ENCODE data around the gene SNRPA1.

SNRPA1 gene

DNA sequence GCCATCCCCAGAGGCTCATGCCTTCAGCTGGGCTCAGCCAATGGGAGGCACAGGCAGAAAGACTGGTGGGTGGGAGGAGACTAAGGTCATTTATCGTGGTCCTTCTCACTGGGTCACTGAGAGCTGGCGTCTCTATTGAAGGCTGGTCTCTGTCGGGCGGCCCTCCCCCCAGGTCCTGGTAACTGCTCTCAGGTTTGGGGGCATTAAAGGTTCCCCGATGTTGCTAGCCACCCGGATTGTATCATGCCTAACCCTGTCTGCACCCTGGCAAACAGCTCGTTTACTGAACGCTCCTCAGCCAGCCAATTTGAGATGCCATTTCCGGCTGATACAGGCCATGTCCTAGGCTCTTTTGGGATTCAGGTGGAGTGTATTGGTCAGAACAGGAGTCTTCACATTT is 28.3 kb downstream of the SNRPA1 start:
- intact Hi-C loops (cut with DNase I) = no loop called here
- DNase-seq = peak in 1 of 10 donors; percentile 49

DNA sequence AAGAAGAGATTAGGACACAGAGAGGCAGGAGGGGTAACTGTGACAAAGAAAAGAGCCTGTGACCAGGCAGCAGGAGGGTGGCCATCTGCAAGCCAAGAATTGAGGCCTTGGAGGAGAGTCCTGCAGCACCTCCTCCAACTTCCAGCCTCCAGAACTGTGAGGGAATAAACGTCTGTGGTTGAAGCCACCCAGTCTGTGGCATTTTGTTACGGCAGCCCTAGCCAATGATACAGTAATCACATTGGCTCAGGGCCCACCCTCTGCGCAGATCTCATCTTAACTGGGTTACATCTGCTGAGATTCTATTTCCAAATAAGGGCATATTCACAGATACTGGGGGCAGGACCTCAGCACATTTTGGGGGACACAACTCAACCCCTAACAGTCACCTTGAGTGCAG is 29.0 kb downstream of the SNRPA1 start:
- intact Hi-C loops (cut with DNase I) = no loop called here

DNA sequence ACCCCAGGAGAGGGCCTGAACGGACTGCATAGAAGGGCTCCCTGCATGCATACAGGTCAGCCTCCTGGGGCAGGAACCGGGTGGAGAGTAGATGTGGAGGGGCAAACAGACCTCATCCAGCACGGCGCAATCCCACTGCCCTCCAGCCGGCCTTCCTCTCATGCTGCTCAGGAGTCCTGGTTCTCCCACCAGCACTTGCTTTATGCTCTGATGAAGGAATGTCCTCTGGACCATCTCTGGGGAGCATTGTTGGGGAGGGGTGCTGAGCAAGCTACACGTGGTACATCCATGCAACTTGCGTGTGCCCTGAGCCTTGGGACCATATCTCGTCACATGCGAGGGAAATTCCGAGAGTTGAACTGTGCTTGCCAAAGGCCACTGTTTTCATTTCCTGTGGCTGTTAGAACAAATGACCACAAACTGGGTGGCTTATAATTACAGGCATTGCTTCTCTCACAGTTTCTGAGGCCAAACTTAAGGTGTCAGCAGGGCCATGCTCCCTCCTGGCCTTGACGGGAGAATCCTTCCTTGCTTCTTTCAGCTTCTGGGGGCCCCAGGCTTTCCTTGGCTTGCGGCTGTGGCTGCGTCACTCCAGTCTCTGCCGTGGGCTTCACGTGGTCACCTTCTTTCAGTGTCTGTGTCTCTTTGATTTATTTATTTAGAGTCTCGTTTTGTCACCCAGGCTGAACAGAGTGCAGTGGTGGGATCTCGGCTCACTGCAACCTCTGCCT is 30.0 kb downstream of the SNRPA1 start:
- intact Hi-C loops (cut with DNase I) = no loop called here
- peak in 1 of 10 donors; percentile 62 for DNase-seq

More for the DNA sequence above, 29.0 kb downstream of the SNRPA1 start:
- peak in 2 of 10 donors; percentile 32 to 70 for DNase-seq

DNA sequence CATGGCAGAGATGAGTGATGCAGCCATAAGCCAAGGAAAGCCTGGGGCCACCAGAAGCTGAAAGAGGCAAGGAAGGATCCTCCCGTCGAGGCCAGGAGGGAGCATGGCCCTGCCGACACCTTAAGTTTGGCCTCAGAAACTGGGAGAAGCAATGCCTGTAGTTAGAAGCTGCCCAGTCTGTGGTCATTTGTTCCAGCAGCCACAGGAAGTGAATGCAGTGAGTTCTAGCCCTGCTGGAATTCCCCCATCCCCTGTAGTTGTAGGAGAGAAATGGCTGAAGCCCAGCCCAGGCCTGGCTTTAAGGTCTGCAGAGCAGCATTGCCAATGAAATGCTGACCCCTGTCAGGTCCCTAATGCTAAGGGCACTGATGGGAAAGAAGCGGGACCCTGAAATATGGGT is 31.0 kb downstream of the SNRPA1 start:
- intact Hi-C loops (cut with DNase I) = no loop called here
- no peak for DNase-seq

DNA sequence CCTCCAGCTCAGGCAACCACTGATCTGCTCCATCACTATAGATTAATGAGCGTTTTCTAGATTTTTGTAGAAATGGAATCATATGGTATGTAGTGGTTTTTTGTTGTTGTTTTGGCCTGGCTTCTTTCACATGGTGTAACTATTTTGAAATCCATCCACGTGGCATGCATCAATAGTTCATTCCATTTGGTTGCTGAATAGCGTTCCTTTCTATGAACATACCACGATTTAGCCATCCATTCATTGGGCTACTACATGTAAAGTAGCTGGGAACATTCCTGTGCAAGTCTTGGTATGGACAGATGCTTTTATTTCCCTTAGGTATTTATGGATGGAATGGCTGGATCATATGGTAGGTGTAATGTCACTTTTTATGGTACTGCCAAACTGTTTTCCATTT is 32.5 kb downstream of the SNRPA1 start:
- DNase-seq = no peak
- intact Hi-C loops (cut with DNase I) = no loop called here

DNA sequence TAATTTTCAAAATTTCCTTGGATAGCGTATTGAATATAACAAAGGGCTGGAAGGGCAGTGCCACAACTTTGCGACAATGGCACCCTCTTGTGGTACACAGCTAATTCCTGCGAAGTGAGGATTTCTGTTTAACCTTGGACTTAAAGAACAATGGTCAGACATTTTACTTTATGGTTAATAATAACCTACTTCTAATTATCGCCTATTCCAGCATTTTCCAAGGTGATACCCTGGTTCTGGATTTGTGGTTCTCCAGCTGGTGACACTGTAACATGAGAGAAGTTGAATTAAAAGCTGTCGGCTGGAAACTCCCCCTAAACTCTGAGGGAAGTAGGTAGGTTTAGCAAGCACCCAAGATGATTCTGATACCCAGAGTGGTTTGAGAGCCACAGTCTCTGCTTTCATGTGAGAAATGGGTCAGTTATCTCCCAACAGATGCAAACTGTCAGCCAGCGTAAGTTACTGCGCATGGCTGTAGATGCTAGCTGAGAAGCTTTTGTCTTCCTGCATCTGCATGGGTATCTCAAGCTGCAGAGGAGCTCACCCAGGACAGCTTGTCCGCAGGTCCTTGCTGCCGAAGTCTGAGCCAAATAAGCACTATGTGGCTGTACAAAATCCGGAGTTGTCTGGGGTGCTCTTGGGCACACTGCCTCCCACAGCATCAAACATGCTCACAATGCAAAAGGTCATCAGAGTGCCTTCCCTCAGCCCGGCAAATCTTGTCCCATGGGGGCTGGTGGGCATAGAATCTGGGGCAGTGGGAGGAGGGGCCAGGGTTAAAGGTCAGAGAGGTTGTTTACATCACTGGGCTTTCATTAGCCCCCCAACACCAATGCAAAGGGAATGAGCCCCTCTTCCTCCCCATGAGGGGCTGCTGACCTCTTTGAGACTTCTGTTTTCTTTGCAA is 36.6 kb downstream of the SNRPA1 start:
- intact Hi-C loops (cut with DNase I) = loop anchor here (1.0 kb wide), 2 partner anchors 170 to 243 kb away; no protein-coding TSS in a partner anchor
- DNase-seq = peak in 8 of 10 donors; percentile 42 to 93 (median 70)

DNA sequence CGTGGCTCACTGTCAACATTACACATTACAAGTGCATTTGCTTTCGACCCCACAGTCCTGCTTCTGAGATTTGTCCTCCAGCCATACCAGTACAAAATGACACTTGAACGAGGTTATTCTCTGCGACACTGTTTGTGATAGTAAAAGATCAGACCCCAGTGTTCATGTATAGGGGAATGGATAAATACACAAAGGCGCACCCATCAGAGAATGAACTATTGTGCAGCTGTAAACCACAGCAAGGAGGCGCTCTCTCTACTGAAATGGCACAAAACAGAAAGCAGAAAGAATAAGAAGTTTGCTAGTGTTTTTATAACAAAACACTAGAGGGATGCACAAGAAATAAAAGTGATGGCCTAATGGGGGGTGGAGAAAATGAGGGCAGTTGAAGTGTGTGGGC is 38.3 kb downstream of the SNRPA1 start:
- intact Hi-C loops (cut with DNase I) = no loop called here
- DNase-seq = no peak

DNA sequence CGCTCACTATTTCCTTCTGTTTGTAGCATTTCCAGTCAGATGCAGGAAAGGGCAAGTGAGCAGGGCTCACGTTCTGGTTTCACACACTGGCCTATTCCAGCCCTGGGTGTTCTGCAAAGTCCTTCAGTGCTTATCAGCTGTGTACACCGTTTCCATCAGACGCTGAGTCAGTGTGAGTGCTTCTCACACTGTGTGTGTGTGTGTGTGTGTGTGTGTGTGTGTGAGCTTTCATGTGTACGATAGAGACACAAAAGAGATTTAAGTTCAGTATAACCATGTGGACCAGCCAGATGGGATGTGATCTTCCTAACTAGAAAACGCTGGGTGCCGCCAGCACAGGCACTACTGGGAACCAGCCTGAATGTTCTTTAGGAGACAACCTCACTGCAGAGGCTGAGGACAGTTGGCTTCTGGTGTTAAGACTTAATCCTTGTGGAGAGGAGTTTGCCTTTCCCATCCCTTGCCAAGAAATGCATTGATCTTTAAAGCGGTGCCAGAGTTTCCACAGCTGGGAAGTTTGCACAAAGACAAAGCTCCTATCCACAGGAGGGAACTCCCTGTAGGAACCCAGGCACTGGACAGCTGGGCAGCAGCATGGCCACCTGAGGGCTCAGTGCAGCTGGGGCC is 39.3 kb downstream of the SNRPA1 start:
- intact Hi-C loops (cut with DNase I) = no loop called here
- no peak for DNase-seq

DNA sequence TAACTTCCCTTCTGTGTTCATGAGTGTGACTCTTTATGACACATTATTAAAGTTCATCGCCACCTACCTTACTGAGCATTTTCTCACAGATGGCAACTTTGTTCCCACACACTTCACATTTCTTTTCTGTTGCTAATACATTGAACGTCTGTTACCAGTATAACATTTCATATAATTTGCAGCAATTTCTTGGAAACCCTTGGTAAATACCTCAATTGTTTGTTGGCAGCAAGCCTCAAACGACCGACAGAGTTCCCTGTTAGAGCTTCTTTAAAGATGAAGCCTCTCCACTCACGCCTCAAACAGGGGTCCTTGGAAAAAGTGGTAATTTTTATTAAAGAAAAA is 40.0 kb downstream of the SNRPA1 start:
- no peak for DNase-seq
- intact Hi-C loops (cut with DNase I) = no loop called here

DNA sequence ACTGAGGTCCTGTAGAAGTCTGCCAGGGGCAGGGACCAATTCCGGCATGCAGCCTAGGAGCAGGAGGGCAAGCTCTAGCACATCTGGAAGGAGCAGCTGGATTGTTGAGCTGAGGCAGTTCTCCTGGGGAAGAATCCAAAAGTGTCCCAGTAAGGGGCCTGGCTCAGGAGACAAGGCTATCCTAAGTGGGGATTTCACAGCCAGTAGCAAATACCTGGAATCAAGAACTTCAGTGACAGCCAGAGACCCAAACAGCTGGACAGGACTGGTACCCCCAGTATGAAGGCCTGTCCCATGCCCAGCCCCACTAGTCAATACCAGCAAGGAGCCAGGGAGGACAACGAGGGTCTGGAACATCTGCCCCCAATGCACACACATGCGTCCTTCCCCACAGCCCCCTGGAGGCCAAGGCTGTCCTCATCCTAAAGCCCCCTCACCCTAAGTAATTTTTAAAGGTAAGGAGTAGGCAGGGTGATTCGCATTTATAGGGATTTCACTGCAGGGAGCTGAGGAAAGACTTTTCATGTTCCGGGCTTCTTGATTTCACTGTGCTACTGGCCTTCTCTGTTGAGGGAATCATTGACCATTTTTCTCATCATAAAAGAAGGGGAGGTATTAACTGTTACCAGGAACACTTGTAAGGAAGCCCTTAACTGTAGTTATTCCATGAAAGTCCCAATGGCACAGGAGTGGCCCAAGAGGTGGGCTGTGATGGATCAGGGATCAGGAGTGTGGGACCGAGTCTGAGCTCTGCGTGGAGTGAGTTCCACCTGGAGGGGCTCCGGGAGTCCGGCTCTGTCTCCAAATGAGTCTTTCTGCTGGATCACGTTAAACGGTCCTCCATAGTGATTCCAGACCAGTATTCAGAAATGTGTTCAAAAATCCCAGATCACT is 40.6 kb downstream of the SNRPA1 start:
- intact Hi-C loops (cut with DNase I) = no loop called here
- DNase-seq = no peak

DNA sequence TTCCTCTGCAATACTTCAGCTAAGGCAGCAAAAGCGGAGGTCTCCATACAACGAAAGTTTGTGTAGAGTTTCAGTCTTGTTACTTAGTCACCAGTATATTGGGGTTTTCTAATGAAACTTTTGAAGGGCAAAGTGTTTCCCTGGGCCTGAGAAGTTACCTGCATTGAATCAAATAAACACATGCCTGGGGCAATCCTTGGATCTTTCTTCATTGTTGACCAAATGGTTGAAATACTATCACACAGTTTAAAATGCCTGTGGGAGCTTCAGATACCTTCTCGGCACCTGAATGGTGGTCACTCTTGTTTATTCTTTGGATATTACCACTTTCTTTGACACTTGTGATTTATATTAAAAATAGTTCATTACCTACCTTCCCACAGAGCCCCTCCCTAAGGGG is 42.2 kb downstream of the SNRPA1 start:
- intact Hi-C loops (cut with DNase I) = no loop called here
- DNase-seq = no peak

DNA sequence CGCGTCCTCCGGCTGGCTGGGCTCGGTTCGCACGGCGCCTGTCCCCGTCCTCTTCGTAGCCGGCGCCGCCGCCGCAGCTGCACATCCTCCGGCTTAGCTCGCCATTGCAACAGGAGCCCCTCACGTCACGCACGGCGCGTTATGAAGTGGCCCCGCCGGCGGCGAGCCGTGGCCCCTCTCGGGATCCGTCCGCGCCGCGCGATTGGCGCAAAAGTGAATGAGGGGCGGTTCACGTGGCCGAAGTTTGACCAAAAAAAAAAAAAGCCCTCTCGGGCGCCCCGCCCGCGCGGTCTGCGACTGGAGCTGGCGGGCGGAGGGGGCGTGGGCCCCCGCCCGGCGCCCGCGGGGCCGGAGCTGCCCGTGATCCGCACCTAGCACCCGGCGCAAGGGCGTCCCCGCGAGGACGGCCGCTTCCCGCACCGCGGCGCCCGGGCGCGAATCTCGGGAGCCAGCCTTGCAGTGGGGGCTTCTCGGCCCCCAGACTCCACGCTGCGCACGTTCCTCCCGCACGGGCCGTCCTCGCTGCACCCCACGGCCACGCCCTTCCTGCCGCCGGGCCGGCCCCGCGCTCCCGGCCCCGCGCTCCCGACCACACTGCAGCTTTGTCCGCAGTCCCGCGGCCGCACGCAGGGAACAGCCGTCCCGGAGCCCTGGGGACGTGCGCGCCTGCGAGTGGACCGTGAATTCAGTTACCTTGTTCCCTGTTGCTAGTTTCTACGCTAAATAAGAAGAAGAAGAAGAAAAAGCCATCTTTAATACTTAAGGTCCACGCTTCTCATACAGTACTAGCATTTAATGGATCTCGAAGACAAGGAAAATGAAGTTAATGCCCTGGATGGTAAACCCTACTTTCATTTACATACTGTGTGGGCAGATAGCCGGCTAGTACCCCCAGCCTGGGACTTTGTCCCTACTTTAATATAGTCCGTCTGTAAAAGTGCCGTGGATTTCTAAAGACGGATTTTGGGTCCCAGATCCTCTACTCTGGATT is 42.9 kb downstream of the SNRPA1 start, which contains the start of gene CHSY1:
Gene CHSY1 (minus strand): TSS at position 219 of the 991 bp plus-strand sequence. CDS start 592 bp downstream, outside the sequence.
- intact Hi-C loops (cut with DNase I) = loop anchor here (2.0 kb wide), 1 partner anchor 649 kb away; the partner anchor contains the start of genes ASB7 and LINS1
- peak; percentile 85 to 98 (median 89) for DNase-seq

DNA sequence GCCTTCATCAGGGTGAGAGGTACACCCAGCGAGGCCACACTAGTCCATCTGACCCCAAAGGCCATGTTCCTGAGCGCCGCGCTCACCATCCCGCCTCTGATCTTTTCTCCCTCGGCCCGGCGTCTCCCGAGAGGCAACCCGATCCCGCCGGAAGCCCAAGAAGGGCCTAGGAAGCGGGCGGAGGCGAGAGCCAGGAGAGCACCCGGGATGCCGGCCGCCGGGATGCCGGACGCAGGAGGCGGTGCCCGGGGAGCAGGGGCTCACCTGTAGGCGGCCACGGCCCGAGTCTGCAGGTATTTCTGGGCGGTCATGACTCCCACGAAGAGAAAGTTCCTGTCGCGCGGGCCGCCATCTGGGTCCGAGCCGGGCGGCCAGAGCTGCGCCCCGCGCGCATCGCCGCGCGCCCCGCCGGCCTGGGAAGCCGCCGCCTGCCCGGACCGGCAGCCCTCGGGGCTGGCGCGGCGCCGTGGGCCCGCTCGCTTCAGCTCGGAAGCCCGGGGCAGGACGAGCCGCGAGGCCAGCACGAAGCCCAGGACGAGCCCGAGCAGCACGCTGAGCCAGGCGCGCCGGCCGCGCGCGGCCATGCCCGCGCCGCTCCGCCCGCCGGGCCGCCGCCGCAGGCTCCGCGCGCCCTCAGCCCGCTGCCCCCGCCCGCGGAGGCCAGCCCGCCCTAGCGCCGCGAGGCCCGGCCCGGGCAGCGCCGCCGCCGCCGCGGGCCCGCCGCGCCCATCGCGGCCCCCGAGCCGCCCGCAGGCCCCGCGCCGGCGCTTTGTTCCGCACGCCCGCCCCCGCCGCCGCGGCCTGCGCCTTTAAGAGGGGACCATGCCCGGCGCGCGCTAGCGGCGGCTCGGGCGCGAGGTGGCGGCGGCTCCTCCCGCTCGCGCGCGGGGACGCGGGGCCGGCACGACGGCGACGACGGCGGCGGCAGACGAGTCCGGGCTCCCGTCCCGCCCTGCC is 43.9 kb downstream of the SNRPA1 start:
- intact Hi-C loops (cut with DNase I) = loop anchor here (2.0 kb wide), 1 partner anchor 648 kb away; the partner anchor contains the start of genes ASB7 and LINS1
- peak in 3 of 10 donors; percentile 28 to 46 (median 39) for DNase-seq

DNA sequence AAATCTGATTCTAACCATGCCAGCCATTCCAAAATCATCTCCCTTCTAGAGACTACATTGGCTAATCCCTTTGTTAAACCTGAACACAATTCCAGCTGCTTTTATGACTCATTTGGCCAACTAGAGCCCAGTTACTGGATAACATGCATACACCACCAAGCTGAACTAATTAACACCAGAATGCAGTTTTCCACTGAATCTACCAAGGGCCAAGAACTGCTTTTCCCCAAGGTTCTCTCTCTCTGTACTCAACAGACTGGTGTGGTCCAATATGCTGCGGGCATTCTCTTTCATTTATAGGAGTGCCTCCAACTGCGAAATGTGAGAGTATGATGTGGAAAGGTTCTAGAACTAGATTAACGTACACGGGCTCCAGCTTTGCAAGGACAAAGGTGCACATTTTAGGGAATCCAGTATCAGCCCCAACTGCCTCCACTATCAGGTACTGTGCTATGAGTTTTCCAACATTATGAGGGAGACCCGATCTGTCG is 44.7 kb downstream of the SNRPA1 start:
- intact Hi-C loops (cut with DNase I) = loop anchor here (2.0 kb wide), 1 partner anchor 648 kb away; the partner anchor contains the start of genes ASB7 and LINS1
- DNase-seq = no peak

DNA sequence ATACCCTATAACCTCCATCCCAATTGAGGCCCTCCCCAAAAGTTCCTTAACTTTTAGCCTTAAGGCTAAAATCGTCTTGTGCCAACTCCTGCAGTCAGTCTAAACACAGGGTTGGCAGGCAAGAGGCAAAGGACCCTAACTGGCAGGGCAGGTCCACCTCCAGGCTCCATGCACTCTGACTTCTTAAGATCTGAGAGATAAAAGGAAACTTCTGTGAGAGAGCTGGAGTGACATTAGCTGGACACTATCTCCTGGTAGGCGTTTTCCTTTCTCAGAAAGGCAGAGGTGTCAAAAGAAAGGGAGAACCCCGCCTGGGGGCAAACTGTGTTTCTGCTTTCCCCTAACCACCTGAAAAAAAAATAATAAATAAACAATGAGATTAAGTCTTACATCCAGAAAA is 46.8 kb downstream of the SNRPA1 start:
- DNase-seq = no peak
- intact Hi-C loops (cut with DNase I) = loop anchor here (10.0 kb wide), 1 partner anchor 623 kb away; no protein-coding TSS in a partner anchor

DNA sequence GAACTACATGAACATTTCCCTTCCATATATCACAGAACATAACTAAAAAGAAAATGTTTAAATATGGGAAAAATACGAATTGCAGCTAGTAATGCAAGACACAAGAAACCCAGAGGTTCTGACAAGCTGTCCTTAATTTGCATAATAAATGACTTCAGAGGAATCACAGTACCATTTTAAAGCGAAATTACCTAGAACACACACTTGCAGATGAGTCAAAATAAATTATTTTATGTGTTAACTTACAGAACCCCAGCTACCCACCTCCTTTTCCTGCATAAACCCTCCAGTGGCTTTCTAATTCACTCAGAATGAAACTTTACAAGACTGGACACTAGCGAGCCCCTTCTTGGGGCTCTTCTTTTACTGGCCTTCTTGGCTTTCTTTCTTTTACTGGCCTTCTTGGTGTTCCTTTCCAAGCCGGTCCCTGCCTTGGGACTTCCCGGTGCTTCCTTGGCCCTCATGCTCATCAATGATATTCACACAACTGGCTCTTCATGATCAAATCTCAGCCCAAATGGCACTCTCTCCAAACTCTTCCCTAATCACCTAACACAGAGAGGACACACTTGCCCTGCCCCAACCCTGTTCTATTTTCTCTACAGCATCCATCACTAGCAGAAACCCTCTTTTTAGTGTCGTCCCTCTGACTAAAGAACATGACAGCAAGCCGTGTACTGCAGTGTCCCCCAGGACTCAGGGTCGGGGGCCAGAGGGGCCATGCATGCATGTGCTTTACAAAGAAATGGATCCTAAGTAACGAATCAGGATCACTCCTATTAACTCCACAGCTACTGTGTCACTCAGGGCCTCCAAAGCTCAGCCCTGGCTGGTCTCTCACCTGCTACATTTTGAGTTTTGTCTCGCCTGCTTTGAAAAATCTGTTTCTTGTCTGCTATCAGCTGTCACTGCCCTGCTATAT is 48.0 kb downstream of the SNRPA1 start:
- no peak for DNase-seq
- intact Hi-C loops (cut with DNase I) = loop anchor here (10.0 kb wide), 1 partner anchor 622 kb away; no protein-coding TSS in a partner anchor

Data from posterior cingulate gyrus (tissue), 11 donors.